ENCODE results near the gene INPP4B. TPM values are rescaled to one million over a fixed set of nuclear protein-coding genes. Genes with fewer than 3 reads are reported as not detected.

Gene INPP4B
- total RNA-seq, 4 donors from 2014 or later, result 29.4 to 51.5 (median 35.3) TPM

DNA sequence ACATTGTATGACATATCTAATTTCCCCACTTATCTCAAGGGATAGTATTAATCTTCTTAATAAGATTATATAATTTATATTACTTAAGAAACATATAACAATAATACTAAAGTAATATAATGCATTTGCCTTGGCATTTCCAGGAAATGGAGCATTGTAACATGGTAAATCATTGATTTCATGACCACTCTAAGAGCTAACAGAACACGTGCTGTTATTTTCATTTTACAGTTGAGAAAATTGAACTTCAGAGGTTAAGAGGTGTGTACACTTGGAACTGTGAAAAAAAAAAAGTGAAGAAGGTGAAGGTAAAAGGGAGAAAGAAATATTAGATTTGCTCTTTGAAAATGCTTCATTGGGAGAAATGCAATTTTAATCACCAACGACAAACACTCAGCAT is 687.1 kb downstream of the INPP4B start:
- TF ChIP-seq, protein P1, sequence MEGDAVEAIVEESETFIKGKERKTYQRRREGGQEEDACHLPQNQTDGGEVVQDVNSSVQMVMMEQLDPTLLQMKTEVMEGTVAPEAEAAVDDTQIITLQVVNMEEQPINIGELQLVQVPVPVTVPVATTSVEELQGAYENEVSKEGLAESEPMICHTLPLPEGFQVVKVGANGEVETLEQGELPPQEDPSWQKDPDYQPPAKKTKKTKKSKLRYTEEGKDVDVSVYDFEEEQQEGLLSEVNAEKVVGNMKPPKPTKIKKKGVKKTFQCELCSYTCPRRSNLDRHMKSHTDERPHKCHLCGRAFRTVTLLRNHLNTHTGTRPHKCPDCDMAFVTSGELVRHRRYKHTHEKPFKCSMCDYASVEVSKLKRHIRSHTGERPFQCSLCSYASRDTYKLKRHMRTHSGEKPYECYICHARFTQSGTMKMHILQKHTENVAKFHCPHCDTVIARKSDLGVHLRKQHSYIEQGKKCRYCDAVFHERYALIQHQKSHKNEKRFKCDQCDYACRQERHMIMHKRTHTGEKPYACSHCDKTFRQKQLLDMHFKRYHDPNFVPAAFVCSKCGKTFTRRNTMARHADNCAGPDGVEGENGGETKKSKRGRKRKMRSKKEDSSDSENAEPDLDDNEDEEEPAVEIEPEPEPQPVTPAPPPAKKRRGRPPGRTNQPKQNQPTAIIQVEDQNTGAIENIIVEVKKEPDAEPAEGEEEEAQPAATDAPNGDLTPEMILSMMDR (IDR thresholded peaks at IDR 0.05), result no peak
- no peak for TF ChIP-seq POLR2A (IDR thresholded peaks at IDR 0.05)
- Histone ChIP-seq H3K4me3 (no peak overlapping the region), H3K27ac (no peak overlapping the region), H3K36me3 (no peaks in the 10 kb centered on the region), H3K4me1 (no peaks in the 10 kb centered on the region), H3K9me3 (no peaks in the 10 kb centered on the region), H3K27me3 (no peaks in the 10 kb centered on the region)
- DNase-seq, result no peak
- intact Hi-C loops (cut with DNase I; ENCODE audit: low total_unique reads), result no loop called here

DNA sequence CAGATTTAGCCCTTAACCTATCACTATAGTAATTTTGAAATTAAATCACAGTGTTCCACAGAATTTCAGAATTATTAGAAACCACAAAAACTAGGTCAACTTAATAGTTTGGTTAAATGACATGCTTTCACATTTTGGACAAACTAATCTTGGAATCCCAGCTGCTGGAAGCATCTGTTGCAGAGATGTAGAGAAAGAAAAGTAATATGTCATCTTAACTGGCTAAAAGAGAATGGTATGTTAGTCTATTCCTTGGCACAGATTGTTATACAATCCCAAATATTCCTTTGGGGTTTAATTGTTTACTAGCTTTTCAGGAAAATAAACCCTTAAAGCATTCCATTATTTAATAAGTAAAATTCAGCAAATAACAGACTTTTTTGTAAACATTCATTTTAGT is 689.8 kb downstream of the INPP4B start:
- no peaks in the 10 kb centered on the region for H3K36me3 ChIP-seq
- no peaks in the 10 kb centered on the region for H3K9me3 ChIP-seq
- no peak overlapping the region for H3K27ac ChIP-seq
- DNase-seq, result no peak
- H3K27me3 ChIP-seq, result no peaks in the 10 kb centered on the region
- no peaks in the 10 kb centered on the region for H3K4me1 ChIP-seq
- H3K4me3 ChIP-seq, result no peak overlapping the region
- intact Hi-C loops (cut with DNase I; ENCODE audit: low total_unique reads), result no loop called here
- TF ChIP-seq POLR2A (IDR thresholded peaks at IDR 0.05), result no peak
- TF ChIP-seq, protein P1 (IDR thresholded peaks at IDR 0.05), result no peak

DNA sequence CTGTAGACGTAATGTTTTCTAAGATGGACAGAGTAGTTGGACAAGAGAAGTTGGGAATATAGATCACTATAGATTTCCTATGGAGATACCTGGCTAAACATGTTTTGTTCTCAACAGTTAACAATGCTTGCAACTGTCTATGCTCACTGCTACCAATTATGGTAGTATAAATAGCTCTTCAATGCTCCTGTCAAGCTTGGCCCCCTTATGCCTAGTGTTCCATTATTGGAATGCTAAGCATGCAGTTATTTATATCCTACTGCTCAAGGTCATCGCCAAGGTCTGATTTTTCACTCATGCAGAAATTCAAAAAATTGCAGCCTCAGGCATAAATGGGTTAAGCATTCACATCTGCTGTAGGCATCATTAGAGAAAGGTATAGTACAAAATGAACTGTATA is 690.8 kb downstream of the INPP4B start:
- Histone ChIP-seq H3K27me3 (no peaks in the 10 kb centered on the region), H3K4me1 (no peaks in the 10 kb centered on the region), H3K36me3 (no peaks in the 10 kb centered on the region), H3K27ac (no peak overlapping the region), H3K4me3 (no peak overlapping the region), H3K9me3 (no peaks in the 10 kb centered on the region)
- no peak for TF ChIP-seq POLR2A (IDR thresholded peaks at IDR 0.05)
- TF ChIP-seq, protein P1 (IDR thresholded peaks at IDR 0.05), result no peak
- no peak for DNase-seq
- intact Hi-C loops (cut with DNase I; ENCODE audit: low total_unique reads), result no loop called here

DNA sequence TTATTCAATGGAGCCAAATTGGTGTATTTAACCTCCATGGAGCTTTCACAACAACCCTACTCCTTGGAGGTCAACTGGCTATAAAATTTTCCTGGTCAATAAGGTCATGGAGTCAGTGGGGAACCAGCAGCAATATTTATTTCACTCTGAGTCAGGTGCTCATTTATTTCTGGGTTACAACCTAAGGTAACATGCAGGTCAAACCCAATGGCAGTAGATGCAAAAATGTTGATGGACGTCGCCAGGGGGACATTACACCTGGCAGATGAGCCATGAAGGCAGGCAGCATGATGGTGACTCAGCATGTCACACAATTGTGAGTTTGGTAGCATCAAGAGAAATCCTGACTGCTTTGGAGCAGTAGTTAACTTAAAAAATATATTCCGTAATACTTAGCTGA is 695.6 kb downstream of the INPP4B start:
- H3K36me3 ChIP-seq, result no peaks in the 10 kb centered on the region
- no peak for TF ChIP-seq POLR2A (IDR thresholded peaks at IDR 0.05)
- TF ChIP-seq, protein P1 (IDR thresholded peaks at IDR 0.05), result no peak
- no peak overlapping the region for H3K4me3 ChIP-seq
- no peaks in the 10 kb centered on the region for H3K4me1 ChIP-seq
- H3K27ac ChIP-seq, result no peak overlapping the region
- no peaks in the 10 kb centered on the region for H3K9me3 ChIP-seq
- no peak for DNase-seq
- H3K27me3 ChIP-seq, result no peaks in the 10 kb centered on the region
- intact Hi-C loops (cut with DNase I; ENCODE audit: low total_unique reads), result no loop called here

DNA sequence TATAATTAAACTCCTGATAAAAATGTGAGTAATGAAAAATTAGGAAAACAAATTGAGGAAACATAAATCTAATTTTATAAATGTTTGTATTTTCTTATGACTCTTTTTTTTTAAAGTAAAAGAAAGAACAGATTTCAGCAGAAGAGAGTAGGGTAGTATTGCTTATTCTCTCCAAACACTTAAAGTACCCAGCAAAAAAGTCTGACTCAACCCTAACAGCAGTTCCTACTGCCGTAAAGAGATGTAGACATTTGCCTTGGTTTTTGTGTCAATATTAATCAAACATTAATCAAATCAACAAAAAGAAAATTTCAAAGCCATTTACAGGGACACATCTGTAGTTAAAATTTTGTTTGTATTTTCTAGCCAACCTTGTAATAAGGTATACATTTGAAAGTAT is 701.3 kb downstream of the INPP4B start:
- Histone ChIP-seq H3K27me3 (no peaks in the 10 kb centered on the region), H3K4me1 (no peaks in the 10 kb centered on the region), H3K4me3 (no peak overlapping the region), H3K27ac (no peak overlapping the region), H3K9me3 (no peaks in the 10 kb centered on the region), H3K36me3 (no peaks in the 10 kb centered on the region)
- TF ChIP-seq, protein P1 (IDR thresholded peaks at IDR 0.05), result no peak
- no peak for TF ChIP-seq POLR2A (IDR thresholded peaks at IDR 0.05)
- no peak for DNase-seq
- intact Hi-C loops (cut with DNase I; ENCODE audit: low total_unique reads), result no loop called here

Data from uterus (tissue), 4 donors.